ENCODE results near the gene PALD1.
A peak's percentile ranks its signal among the peaks of the same experiment; 100 is the strongest.
"Not testable (repeated sequence)": the region's sequence is repeated elsewhere in the genome, so short reads cannot be mapped to it uniquely, and the experiment has no call there.

PALD1 gene

DNA sequence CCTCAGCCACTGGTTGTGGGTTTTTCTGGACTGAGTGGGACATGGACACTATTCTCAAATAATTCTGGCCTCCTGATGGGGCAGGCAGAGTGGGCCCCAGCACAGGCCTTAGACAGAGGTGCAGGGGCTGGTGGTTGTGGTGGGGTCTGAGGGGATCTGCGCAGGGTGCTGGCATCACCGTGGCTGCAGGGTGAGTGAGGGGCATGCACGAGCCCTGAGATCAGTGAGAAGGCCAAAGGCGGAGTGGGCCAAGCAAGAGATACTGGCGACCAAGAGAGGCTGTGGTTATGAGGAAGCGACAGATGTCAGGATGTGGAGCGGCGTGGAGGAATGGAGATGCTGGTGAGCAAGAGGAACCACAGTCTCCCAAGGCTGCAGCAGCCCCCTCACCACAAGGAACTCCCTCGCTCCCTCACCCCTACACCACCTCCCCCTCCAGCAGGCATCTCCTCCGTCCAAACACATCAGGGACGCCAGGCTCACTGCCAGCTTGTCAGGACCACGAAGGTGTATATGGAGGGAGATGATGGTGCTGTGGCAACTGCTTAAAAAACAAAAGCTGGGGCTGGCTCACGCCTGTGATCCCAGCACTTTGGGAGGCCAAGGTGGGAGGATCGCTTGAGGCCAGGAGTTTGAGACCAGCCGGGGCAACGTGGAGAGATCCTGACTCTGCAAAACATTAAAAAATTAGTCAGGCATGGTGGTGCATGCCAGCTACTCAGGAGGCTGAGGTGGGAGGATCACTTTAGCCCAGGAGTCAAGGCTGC lies 114.4 kb downstream of the PALD1 start:
- DNase-seq = no peak

DNA sequence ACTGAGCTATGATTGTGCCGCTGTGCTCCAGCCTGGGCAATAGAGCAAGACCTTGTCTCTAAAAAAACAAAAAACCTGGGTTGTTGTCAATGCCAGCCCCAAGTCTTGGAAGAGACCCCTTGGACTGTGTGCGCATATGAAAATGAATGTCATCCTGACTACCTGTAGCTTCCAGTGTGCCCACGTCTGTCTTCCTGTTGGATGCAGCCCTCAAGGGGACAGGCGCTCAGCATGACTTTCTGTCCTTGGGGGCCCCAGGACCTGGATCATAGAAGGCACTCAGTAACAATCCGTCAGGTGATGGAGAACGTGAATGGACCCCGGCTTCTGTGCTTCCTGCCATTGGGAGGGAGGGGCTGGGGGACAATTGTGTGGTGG lies 114.9 kb downstream of the PALD1 start:
- DNase-seq = no peak

DNA sequence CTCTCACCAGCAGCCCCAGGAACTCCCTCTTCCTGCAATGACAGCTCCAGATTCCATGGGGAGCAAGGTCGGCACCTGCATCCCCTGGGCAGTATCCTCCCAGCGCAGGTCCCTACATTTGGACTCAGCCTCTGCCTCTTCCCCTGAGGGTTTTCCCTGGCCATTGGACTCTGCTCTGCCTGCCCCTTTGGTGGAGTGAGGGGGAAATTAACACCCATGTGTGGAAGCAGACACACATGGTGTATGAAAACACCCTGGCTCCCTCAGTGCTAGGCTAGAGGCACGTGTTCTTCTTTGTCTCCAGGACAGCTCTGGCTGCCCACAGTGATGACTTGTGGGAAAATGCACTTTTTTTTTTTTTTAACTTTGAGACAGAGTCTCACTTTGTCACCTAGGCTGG lies 115.6 kb downstream of the PALD1 start:
- DNase-seq = no peak

DNA sequence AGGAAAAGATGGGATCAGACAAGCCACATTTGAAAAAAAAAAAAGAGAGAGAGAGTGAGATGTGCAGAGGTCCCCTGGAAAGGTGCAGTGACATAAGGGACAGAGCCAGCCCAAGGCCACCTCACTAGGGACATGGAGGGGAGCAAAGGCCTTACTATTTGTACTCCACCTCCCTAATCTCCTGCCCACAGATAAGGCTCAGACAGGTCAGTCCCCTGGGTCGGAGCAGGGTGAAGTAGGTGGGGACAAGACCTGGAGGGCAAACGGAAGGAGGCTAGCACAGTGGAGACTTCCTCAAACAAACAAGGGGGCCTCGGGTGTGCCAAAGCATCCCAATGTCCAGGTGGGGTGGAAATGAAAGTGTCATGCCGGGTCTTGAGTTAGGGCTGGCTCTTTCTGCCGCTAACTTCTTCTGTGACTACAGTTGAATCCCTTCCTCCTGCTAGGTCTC lies 117.0 kb downstream of the PALD1 start:
- no peak for DNase-seq

DNA sequence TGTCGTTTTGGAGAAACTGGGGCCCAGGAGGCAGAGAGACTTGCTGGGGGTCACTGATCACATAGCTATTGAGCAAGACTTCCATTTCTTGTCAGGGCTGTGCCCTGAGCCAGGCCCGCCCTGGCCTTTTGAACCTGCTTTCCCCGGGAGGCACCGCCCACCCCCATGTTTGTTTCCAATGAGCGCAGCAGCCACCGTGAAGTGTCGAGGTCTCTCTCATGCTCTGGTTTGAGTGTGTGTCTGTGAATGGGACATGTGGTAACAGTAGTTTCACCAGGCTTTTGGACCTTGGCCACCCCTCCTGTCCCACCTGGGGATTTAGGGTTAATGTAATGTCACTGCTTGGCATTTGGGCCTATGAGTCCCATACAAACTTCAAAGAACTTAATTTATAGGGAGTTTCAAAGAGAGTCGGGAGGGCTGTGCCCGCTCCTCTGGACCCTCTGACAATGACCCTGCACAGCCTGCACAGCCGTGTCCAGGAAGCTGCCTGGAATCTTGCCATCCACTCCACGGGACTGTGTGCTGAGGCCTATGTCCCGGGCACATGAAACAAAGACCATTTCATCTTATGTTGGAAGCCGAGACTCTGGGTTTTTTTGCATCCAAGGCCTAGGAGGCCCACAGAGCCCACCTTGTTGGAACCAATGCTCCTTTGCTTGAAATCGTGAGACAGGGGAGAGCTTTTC lies 117.7 kb downstream of the PALD1 start:
- DNase-seq = no peak

DNA sequence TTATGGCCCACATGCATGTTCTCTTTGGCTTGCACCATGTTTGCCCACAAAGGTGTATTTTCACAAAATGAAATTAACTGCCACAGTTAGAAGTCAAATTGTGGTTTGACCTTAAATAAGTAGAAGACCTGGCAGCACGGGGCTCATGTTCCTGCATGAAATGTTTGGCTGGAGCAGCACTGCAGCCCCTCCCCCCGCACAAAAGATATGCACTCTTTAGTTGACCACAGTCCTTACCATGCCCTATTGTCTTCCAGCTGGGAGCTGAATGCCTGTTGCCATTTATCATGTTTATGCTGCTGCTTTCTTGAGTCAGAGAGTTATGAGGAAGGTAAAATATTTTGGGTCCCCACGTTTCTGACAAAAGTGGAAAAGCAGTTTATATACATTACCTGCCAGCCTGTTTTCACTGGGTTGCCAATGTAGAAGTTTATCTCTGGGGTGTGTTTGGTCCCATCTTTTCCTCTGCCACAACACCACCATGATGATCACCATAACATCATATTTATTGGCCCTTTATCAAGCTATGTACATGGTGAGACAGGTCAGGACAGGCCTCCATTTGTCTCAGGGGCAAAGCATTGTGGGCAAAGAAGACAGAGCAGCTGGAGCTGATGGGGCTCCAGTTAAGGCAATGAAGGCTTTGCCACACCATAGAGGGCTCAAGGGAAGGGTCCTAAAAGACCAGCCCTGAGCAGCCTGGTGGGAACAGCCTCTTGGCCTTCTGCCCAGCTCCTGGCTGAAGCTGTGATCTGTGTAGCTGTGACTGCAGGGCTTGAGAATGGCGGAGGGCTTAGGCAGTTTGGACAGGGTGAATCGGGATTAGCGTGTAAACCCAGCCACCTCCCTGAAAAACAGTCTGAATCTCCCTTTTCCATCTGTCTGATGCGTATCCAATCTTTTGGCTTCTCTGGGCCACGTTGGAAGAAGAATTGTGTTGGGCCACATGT lies 118.6 kb downstream of the PALD1 start:
- no peak for DNase-seq

DNA sequence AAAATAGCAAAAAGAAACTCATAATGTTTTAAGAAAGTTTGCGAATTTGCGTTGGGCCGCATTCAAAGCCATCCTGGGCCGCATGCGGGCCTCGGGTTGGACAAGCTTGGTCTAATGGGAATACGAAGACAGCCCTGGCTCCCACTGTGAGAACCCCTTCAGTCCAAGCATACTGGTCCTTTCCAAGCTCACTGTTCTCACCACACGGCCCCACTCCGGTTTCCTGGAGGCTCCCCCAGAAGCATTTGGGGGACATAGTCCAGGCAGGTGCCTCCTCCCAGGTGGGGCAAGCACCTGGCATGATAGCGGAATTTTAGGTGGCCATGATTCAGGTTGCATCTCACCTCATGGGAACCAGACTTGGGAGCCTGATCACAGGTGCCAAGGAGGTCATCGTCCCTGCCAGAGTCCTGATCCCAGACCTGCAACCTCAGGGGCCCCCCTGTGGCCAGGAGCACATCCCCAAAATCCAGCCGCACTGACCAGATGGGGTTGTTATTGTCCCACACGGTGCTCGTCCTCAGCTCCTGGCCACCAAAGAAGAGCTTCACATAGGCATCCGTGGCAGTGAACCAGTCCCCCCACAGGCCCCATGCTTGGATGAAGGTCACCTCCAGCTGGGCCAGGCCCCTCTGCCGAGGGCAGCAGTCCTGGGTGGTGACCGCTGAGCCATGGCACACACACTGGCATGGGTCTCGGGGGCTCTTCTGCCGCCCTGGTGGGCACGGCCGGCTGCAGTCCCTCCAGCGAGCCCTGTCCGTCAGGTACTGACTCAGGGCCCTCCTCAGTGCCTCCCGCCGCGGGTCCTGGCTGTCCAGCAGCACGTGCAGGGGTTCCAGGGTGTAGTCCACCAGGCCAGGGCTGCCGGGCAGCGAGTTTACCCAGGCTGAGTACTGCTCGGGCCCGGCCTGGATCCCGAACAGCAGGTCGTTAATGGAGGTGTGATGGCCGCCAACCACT lies 119.6 kb downstream of the PALD1 start:
- no peak for DNase-seq

DNA sequence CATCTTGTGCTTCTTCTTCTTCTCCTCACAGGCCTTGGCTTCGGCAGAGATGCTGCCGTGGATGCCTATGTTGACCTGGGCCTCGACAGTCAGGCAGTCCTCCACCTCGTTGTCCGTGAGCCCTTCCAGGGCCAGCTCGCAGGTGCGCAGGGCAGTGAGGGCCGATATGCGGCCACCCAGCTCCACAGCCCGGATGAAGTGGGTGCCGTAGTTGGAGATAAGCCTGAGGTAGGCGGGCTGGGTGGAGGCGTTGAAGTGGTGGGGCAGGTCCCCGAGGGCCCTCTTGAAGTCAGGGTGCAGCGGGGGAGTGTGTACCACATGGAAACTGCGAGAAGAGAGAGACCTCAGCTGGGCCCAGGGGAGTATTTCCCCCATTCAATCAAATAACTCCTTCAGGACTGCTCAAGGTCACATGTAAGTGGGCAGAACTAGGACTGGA lies 120.3 kb downstream of the PALD1 start:
- DNase-seq = no peak

DNA sequence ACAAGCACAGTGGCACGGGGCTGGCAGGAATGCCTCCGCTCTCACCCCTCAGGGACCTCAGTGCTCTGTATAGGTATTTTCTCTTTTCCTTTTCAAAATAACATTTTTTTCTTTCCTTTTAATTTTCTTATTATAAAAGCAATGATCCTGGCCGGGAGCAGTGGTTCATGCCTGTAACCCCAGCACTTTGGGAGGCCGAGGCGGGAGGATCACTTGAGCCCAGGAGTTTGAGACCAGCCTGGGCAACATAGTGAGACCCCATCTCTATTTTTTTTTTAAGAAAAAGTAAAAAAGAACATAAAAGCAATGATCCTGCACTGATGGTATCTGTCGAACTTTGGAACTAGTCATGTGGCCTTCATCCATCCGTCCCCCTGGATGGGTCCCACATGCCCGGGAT lies 120.8 kb downstream of the PALD1 start:
- DNase-seq = no peak

DNA sequence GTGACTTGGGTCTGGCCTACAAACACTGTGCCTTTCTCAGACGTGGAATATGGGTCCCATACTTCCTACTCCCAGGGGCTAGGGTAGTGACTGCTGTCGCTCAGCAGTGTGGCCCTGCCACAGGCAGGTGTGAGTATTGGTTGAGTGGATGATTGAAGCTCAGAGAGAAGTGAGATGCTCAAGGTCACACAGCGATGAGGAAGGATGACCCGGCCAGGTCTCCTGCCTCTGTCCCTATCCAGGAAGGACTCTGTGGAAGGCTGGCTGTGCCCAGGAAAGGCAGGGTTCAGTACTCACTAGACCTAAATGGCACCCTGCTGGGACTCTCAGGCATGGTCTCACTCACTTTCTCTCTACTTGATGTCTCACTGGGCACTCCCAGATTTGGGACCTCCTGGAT lies 121.2 kb downstream of the PALD1 start:
- no peak for DNase-seq

DNA sequence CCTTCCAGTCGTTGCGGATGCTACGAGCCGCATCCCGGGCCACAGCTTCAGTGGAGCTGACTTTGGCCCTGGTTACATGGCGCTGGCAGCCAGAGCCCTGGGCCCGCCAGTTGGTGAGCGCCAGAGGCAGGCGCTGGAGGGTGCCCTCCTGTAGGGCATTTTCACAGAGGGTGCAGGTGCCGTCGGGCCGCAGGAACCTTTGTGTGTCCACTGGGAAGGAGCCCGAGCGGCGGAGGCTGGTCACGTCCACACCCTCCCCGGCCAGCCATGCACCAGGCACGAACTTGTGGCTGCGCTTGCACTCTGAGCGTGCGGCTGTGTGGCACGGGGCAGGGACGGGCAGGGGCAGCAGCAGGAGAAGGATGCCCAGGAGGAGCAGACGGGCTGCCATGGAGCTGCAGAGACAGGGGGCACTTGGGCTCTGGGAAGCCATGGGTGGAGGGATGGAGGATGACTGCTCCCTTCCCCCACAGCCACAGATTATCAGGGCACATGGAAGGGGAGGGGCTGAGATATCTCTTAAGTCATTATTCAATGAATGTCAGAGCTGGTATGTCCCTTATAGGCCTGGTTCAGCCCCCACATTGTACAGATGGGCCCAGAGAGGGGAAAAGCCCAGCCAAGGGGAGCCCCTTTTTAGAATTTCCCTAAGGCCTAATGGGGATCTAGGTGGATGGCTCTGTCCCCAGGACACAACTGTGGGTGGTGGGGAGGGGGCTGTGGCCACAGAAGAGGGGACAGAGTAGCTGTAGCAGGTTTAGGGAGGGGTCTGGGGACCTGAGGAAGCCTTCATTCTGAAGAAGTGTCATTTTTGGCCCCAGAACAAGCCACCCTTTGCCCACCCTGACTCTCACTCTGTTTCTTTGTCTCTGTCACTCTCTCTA lies 122.2 kb downstream of the PALD1 start:
- peak; percentile 32 for DNase-seq

DNA sequence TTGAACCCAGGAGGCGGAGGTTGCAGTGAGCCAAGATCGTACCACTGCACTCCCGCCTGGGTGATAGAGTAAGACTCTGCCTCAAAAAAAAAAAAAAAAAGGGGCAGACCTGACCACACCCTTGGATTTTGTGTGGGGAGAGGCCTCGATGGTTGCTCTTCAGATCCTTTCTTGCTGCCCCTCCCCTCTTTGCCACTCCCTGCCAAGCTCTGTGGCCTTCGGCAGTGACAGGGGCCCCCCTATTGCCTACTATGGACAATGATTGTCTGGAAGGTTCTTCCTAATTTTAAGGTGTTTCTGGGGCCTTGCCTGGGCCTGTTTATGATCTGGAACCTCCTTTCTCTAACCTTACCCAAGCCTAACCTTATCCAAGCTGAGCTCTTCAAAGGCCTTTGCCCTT lies 123.2 kb downstream of the PALD1 start:
- no peak for DNase-seq

DNA sequence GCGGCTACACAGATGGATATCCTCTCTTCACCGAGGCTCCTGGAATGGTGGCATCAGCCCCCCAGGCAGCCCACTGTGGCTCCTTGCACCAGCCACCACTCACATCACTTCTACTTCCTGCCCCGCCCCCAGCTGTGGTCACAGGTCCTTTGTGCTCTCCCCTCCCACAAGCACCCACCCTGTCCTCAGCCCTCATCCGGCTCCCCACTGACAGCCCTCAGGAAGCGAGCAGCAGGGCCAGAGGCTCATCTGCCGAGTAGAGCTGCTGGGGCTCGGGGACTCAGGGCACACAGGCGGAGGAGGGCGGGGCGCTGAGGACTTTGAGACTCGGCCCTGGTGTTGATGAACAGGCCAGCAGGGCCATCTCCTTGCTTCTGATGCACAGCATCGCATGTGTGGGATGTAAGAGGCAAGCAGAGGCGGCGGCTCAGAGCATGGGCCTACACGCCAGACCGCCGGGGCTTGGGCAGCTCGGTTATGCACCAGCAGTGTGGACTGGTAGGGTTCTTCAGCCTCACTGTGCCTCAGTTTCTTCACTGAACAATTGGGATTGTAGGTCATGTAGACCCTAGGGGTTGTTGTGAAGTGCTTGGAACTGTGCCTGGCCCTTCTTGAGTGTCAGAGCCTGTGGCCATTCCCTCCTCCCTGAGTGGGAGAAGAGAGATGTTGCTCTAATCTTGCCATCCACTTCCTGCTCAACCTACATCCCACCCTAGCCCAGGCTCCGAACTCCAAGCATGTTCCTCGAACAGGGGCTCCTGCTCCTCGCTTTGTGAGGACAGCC lies 124.3 kb downstream of the PALD1 start, which contains the start of gene PRF1:
Gene PRF1 (minus strand): TSS at position 77 of the 784 bp plus-strand sequence. CDS start 1,839 bp downstream, outside the sequence.
- no peak for DNase-seq

DNA sequence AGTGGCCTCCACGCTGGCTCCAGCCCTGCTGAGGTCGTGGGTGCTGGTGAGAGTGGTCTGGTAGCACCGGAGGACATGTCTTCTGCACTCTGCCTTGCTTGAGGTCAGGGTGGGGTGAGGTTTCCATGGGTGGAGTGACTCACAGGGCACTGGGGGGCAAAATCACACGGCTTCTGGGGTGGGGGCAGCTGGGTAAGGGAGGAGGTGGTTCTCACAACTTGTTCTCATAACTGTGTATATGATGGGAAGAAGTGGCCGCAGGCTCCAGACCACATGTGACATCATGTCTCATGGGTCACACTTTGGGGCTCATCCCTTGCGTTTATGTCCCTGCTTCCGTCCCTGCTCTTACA lies 124.9 kb downstream of the PALD1 start:
- DNase-seq = no peak

DNA sequence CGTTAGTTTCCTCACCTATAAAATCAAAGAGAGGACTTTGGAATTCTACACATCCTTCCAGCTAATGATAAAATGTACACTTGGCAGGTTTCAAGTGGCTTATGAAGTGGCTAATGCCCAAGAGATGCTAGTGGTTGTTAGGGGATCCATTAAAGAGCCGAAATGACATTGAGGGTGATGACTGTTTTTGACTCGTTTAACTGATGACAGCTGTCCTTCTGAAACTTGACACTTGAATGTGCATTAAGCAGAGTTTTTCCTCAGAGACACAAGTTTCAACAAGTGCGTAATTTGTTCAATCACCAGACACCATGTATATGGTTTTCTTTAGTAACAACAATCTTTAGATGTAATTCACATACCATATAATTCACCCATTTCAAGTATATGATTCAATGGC lies 125.5 kb downstream of the PALD1 start:
- DNase-seq = no peak

DNA sequence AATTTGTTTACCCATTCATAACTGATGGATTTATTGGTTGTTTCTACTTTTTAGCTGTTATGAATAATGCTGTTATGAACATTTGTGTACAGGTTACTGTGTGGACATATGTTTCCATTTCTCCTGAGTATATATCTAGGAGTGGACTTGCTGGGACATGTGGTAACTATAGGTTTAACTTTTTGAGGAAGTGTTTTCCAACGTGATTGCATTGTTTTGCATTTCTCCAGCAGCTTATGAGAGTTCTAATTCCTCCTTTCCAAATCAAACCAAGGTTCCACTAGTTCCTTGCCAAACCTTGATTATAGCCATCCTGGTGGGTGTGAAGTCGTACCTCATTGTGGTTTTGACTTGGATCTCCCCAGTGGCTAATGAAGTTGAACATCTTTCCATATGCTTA lies 126.6 kb downstream of the PALD1 start:
- DNase-seq = peak; percentile 45

DNA sequence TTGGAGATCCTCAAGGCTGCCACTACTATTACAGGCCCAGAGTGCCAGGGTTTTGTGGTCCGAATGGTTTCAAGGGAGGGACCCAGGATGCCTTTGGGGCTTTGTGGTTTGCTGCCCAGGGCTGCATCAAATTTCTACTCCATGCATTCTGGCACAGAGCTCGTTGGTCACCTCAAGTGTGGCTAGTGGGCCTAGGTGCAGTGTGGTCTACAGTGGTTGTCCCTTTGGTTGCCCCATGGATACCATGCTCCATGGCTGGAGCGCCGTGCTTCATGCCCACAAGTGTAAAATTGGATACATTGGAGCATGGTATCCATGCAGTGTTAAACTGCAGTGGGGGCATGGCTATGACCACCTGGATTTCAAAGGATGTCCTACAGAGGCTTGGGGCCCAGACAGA lies 129.4 kb downstream of the PALD1 start:
- no peak for DNase-seq

DNA sequence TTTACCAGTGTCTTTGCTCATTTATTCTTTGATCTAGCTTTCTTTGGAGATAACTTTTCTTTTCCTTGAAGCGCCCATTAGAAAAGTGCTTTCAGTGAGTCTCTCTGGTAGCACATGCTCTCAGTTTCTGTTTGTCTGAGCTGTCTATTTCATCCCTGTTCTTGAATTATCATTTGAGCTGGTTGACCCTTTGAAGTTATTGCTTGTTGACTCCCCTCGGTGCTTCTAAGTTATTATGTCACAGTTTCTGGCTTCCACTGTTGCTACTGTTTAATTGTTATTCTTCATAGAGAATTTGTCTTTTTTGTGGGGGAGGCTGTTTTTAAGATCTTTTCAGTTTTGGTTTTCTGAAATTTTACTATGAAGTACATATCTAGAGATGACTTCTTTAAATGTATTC lies 135.4 kb downstream of the PALD1 start:
- DNase-seq = no peak

DNA sequence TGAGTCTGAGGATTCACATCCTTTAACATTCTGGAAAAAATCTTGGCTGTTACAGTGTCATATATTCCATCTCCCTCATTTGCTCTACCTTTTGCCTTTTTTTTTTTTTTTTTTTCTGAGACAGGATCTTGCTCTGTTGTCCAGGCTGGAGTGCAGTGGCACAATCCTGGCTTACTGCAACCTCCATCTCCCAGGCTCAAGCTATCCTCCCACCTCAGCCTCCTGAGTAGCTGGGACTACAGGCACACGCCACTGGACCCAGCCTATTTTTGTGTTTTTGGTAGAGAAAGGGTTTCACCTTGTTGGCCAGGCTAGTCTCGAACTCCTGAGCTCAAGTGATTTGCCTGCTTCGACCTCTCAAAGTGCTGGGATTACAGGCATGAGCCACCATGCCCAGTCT lies 135.8 kb downstream of the PALD1 start:
- not testable (repeated sequence) for DNase-seq

DNA sequence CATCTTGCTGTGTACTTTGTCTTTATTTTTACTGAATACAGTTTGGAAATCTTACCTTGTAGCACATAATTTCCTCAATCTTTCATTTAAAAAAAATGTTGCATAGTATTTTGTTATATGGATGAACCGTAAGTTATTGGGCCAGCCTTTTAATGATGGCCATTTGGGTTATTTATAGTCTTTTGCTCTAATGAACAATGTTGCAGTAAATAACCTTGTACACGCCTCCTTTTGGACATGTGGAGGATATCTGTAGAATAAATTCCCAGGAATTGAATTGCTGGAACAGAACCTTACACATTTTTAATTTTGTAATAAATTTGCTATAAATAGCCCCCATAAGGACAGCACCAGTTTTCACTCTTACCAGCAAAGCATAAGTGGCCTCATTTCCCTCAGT lies 136.6 kb downstream of the PALD1 start:
- DNase-seq = no peak

Data from OCI-M1 (cell line).